GM18909 (cell line): ENCODE data around the gene TK1.

Source experiments
- ATAC-seq: cut with Tn5 transposase; IDR thresholded peaks from one replicate; pipeline ENCODE4 v1.9.1; 2021; ENCODE audit warnings: mild to moderate bottlenecking; ENCODE audit not compliant: unreplicated experiment, poor library complexity

Gene TK1

DNA sequence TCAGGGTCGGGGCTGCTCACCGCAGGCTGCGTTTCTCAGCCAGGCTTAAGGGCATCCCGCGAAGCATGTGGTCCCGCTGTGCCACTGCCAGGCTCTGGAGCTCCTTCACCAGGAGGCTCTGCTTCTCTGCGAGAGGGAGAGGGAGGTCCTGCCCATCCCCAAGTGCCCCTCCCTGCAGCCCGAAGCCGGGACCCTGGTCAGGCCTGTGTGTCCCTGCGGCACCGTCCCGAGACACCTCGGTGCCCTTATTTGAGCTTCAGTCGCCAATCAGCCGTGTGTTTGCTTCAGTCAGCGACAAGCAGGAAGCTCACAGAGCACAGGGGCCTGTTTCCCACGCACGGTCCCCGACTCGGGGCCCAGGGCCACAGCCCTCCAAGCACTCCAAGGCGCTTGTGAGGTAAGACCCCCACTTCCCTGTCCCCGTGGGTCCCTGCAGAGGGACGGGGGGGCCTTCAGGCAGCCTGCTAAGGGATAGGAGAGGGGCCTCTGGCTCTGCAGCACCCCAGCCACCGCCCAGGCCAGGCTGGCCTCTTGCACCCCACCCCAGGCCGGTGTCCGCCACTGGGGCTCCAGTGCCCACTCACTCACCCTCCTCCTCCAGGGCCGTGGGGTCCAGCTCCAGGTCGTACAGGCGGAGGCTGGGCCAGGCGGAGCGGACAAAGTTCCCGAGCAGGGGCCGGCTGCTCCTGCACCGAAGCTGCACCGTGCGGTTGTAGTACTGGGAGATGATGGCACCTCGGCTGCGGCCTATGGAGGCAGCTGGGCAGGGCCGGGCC, 61.5 kb downstream of the TK1 start:
- ATAC-seq, result no peak

DNA sequence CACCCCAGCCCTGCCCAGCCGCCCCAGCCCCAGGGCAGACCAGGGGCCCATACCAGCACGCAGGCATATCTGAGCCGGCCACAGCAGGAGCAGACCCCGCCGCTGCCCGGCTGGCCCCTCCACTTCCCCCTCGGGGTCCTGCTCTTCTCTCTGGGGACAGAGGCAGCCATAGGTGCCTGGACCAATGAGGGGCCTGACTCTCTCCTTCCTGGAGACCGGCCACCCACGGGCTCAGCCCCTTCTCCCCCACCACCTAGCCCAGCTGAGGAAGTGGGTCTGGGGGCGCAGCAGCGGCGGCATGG, 62.1 kb downstream of the TK1 start:
- ATAC-seq, result no peak
